WTC11 (cell line): ENCODE measurements around the gene SSC5D. TPM values are rescaled to one million over a fixed set of nuclear protein-coding genes. Genes with fewer than 3 reads are reported as not detected.

ENCODE experiments used
- ATAC-seq: fragments of 200-7000 bp; cut with Tn5 transposase; 2 replicates; pipeline ENCODE4 v1.10.0; 2021; ENCODE audit warnings: mild to moderate bottlenecking, moderate library complexity
- CTCF ChIA-PET: fragments of 300-600 bp; sonication (Branson Sonifier 250); formaldehyde crosslinking; loops from one replicate; lab custom pipeline; 2021; ENCODE audit warnings: antibody characterized with exemption; lab: Charles Lee
- POLR2A ChIA-PET: fragments of 350-600 bp; sonication (Branson Sonifier 250); formaldehyde crosslinking; loops from one replicate; lab custom pipeline; 2021; ENCODE audit warnings: antibody characterized with exemption; lab: Charles Lee
- DNase-seq: peaks from one replicate; pipeline ENCODE4 v3.0.0; 2021; ENCODE audit warnings: low spot score
- H3K27ac Mint-ChIP-seq: 2 replicates; pipeline ENCODE4 v1.8.0; 2021; ENCODE audit warnings: mixed read lengths
- H3K27me3 Mint-ChIP-seq: 2 replicates; pipeline ENCODE4 v1.8.0; 2021; ENCODE audit warnings: low read depth, mild to moderate bottlenecking, moderate library complexity, mixed read lengths
- H3K36me3 Mint-ChIP-seq: 2 replicates; pipeline ENCODE4 v1.8.0; 2021; ENCODE audit warnings: mixed read lengths
- H3K4me1 Mint-ChIP-seq: 2 replicates; pipeline ENCODE4 v1.8.0; 2022; ENCODE audit warnings: mixed read lengths
- H3K4me3 Mint-ChIP-seq: 2 replicates; pipeline ENCODE4 v1.8.0; 2021; ENCODE audit warnings: mild to moderate bottlenecking, moderate library complexity, mixed read lengths
- H3K9me3 Mint-ChIP-seq: 2 replicates; pipeline ENCODE4 v1.8.0; 2021; ENCODE audit warnings: mixed read lengths
- ARID4B ChIP-seq: sonication (generic); formaldehyde crosslinking; IDR thresholded peaks from 2 replicates; pipeline ENCODE4 v1.8.0; 2023; ENCODE audit warnings: missing genetic modification reagents, mild to moderate bottlenecking, borderline replicate concordance
- ATF3 ChIP-seq: sonication (generic); formaldehyde crosslinking; conservative IDR thresholded peaks from 2 replicates; pipeline ENCODE4 v1.8.1; 2022; ENCODE audit warnings: mild to moderate bottlenecking, missing genetic modification reagents
- CBFB ChIP-seq: sonication (generic); formaldehyde crosslinking; IDR thresholded peaks from 2 replicates; pipeline ENCODE4 v1.8.1; 2022; ENCODE audit warnings: mild to moderate bottlenecking, low read depth, missing genetic modification reagents
- CDX4 ChIP-seq: fragments of 250-450 bp; sonication (Bioruptor Pico); IDR thresholded peaks from 2 replicates; pipeline ENCODE4 v1.9.0; 2021; ENCODE audit warnings: moderate library complexity, mild to moderate bottlenecking, inconsistent platforms, borderline replicate concordance
- CREB1 ChIP-seq: sonication (generic); formaldehyde crosslinking; IDR thresholded peaks from 2 replicates; pipeline ENCODE4 v1.8.0; 2023; ENCODE audit warnings: mild to moderate bottlenecking, missing genetic modification reagents
- E2F5 ChIP-seq: sonication (generic); formaldehyde crosslinking; IDR thresholded peaks from 2 replicates; pipeline ENCODE4 v1.8.1; 2022; ENCODE audit warnings: mild to moderate bottlenecking, moderate library complexity, missing genetic modification reagents
- ETV6 ChIP-seq: sonication (generic); formaldehyde crosslinking; IDR thresholded peaks from 2 replicates; pipeline ENCODE4 v1.8.1; 2022; ENCODE audit warnings: mild to moderate bottlenecking, missing genetic modification reagents
- GABPB1 ChIP-seq: sonication (generic); formaldehyde crosslinking; IDR thresholded peaks from 2 replicates; pipeline ENCODE4 v1.8.1; 2023; ENCODE audit warnings: mild to moderate bottlenecking, missing genetic modification reagents
- HMGXB4 ChIP-seq: sonication (generic); formaldehyde crosslinking; IDR thresholded peaks from 2 replicates; pipeline ENCODE4 v1.8.1; 2023; ENCODE audit warnings: mild to moderate bottlenecking, moderate library complexity, missing genetic modification reagents
- IRF1 ChIP-seq: sonication (generic); formaldehyde crosslinking; IDR thresholded peaks from 2 replicates; pipeline ENCODE4 v1.8.0; 2023; ENCODE audit warnings: missing genetic modification reagents
- JAZF1 ChIP-seq: fragments of 250-450 bp; sonication (Bioruptor Pico); IDR thresholded peaks from 2 replicates; pipeline ENCODE4 v1.9.0; 2021; ENCODE audit warnings: moderate library complexity, mild to moderate bottlenecking, inconsistent platforms
- MLX ChIP-seq: sonication (generic); formaldehyde crosslinking; IDR thresholded peaks from 2 replicates; pipeline ENCODE4 v1.8.1; 2023; ENCODE audit warnings: mild to moderate bottlenecking, missing genetic modification reagents, moderate library complexity
- MXD4 ChIP-seq: fragments of 250-450 bp; sonication (Bioruptor Pico); IDR thresholded peaks from 2 replicates; pipeline ENCODE4 v1.8.0; 2021; ENCODE audit warnings: mild to moderate bottlenecking, moderate library complexity, borderline replicate concordance
- NFATC4 ChIP-seq: fragments of 250-450 bp; sonication (Bioruptor Pico); IDR thresholded peaks from 2 replicates; pipeline ENCODE4 v1.9.0; 2021; ENCODE audit warnings: mild to moderate bottlenecking
- OVOL2 ChIP-seq: fragments of 250-450 bp; sonication (Bioruptor Pico); IDR thresholded peaks from 2 replicates; pipeline ENCODE4 v1.9.0; 2021; ENCODE audit warnings: mild to moderate bottlenecking, borderline replicate concordance
- TEAD4 ChIP-seq: sonication (generic); formaldehyde crosslinking; IDR thresholded peaks from 2 replicates; pipeline ENCODE4 v1.8.0; 2022; ENCODE audit warnings: mild to moderate bottlenecking, missing genetic modification reagents
- ZNF138 ChIP-seq: sonication (generic); formaldehyde crosslinking; conservative IDR thresholded peaks from 2 replicates; pipeline ENCODE4 v1.8.1; 2022; ENCODE audit warnings: mild to moderate bottlenecking, moderate library complexity, missing genetic modification reagents
- ZNF232 ChIP-seq: sonication (generic); formaldehyde crosslinking; IDR thresholded peaks from 2 replicates; pipeline ENCODE4 v1.8.0; 2022; ENCODE audit warnings: mild to moderate bottlenecking, missing genetic modification reagents
- ZNF396 ChIP-seq: fragments of 250-450 bp; sonication (Bioruptor Pico); IDR thresholded peaks from 2 replicates; pipeline ENCODE4 v1.8.0; 2021; ENCODE audit warnings: mild to moderate bottlenecking, moderate library complexity, borderline replicate concordance
- ZNF425 ChIP-seq: fragments of 250-450 bp; sonication (Bioruptor Pico); conservative IDR thresholded peaks from 2 replicates; pipeline ENCODE4 v1.9.0; 2021; ENCODE audit warnings: mild to moderate bottlenecking
- ZNF671 ChIP-seq: fragments of 250-450 bp; sonication (Bioruptor Pico); IDR thresholded peaks from 2 replicates; pipeline ENCODE4 v1.8.0; 2021; ENCODE audit warnings: mild to moderate bottlenecking
- total RNA-seq: library from RNA; stranded (reverse); gene quantifications from 3 replicates; pipeline ENCODE4 v1.2.3, GENCODE V29; 2021

Gene SSC5D
- total RNA-seq, 1 experiment from 2014 or later: 2.9 TPM

- TF ChIP-seq CDX4 (CRISPR knock-in tag): no peak
- no peak for TF ChIP-seq MXD4 (CRISPR knock-in tag)
- no peak for TF ChIP-seq JAZF1 (CRISPR knock-in tag)
- TF ChIP-seq HMGXB4 (CRISPR knock-in tag): peak; percentile 77; the same call in 1 of the 2 replicates
- TF ChIP-seq ARID4B (CRISPR knock-in tag): peak; percentile 99
- TF ChIP-seq GABPB1 (CRISPR knock-in tag): no peak
- no peak for TF ChIP-seq ZNF671 (CRISPR knock-in tag)
- TF ChIP-seq ZNF425: no peak
- TF ChIP-seq CREB1 (CRISPR knock-in tag): peak; percentile 99
- TF ChIP-seq, all 79 proteins: peak for 53
These were observed 15.4 kb downstream of the SSC5D start (continued) for GRCh38 chr19:55503502-55504251.

GRCh38 chr19:55504252-55504603 lies 16.0 kb downstream of the SSC5D start:
- ATAC-seq (no peak), DNase-seq (no peak)
- Mint-ChIP-seq H3K4me3 (no peak overlapping the region), H3K27ac (no peak overlapping the region), H3K36me3 (peaks cover 7% of the 10 kb centered on the region), H3K9me3 (peaks cover 19% of the 10 kb centered on the region), H3K4me1 (no peaks in the 10 kb centered on the region), H3K27me3 (peaks cover 84% of the 10 kb centered on the region)
- CTCF ChIA-PET: interaction anchor here (0.6 to 2.9 kb wide), 57 partner anchors 9 to 1312 kb away, joined by 3 to 96 read pairs (median 5); partner anchors contain the start of genes C19orf85, DNAAF3, FIZ1 and ISOC2
- no peak for TF ChIP-seq ZNF138 (CRISPR knock-in tag)
- TF ChIP-seq TEAD4 (CRISPR knock-in tag): no peak
- TF ChIP-seq ZNF232 (CRISPR knock-in tag): no peak
- TF ChIP-seq ZNF396 (CRISPR knock-in tag): no peak
- POLR2A ChIA-PET: interaction anchor here (0.5 to 1.3 kb wide), 4 partner anchors 17 to 1082 kb away, joined by 3 to 5 read pairs (median 4); partner anchors contain the start of gene ISOC2

GRCh38 chr19:55504981-55505380 lies 16.7 kb downstream of the SSC5D start:
- Mint-ChIP-seq H3K4me1 (no peaks in the 10 kb centered on the region), H3K4me3 (no peak overlapping the region), H3K27me3 (peaks cover 80% of the 10 kb centered on the region), H3K9me3 (peaks cover 19% of the 10 kb centered on the region), H3K27ac (no peak overlapping the region), H3K36me3 (peaks cover 7% of the 10 kb centered on the region)
- POLR2A ChIA-PET: no interaction called here
- ATAC-seq (no peak), DNase-seq (no peak)
- CTCF ChIA-PET: interaction anchor here (1.1 to 2.9 kb wide), 15 partner anchors 9 to 364 kb away, joined by 3 to 96 read pairs (median 12); partner anchors contain the start of genes ISOC2, NAT14, SSC5D and ZNF628
- TF ChIP-seq IRF1 (CRISPR knock-in tag): no peak
- TF ChIP-seq CBFB (CRISPR knock-in tag): no peak
- no peak for TF ChIP-seq E2F5 (CRISPR knock-in tag)
- TF ChIP-seq TEAD4 (CRISPR knock-in tag): no peak
- no peak for TF ChIP-seq ETV6 (CRISPR knock-in tag)
- TF ChIP-seq ATF3 (CRISPR knock-in tag): no peak
- TF ChIP-seq OVOL2 (CRISPR knock-in tag): no peak
- no peak for TF ChIP-seq NFATC4
- TF ChIP-seq MLX (CRISPR knock-in tag): no peak
